IMR-90 (cell line): Measurements from ENCODE around the gene SLIT3. TPM values are rescaled to one million over a fixed set of nuclear protein-coding genes. Genes with fewer than 3 reads are reported as not detected.

ENCODE experiments used
- ATAC-seq: fragments of 200-7000 bp; cut with Tn5 transposase; 2 replicates; pipeline ENCODE4 v1.9.1; 2020; ENCODE audit warnings: low read depth, mild to moderate bottlenecking, moderate library complexity
- BruUV-seq: library from RNA; stranded (reverse); fragments of 400-500 nt; replicated peaks from 2 replicates; lab custom pipeline; 2021; lab: Mats Ljungman, UMichigan
- CTCF ChIA-PET: fragments of 300-600 bp; formaldehyde crosslinking; extraction: SDS; loops from one replicate; lab custom pipeline; 2021; ENCODE audit warnings: antibody characterized with exemption; lab: Yijun Ruan, JAX
- POLR2A ChIA-PET: fragments of 300-600 bp; sonication (Branson Sonifier 250); formaldehyde crosslinking; loops from one replicate; lab custom pipeline; 2022; ENCODE audit warnings: antibody characterized with exemption; ENCODE audit not compliant: unreplicated experiment; lab: Charles Lee
- DNase-seq: peaks from one replicate; pipeline ENCODE4 v3.0.0; 2013
- H2AFZ ChIP-seq: replicated peaks from 2 replicates; pipeline ENCODE3; 2013; ENCODE audit warnings: low read length, mild to moderate bottlenecking; ENCODE audit not compliant: poor library complexity
- H2AK5ac ChIP-seq: 2 replicates; pipeline ENCODE4 v1.6.1; 2013; ENCODE audit warnings: low read depth, low read length, inconsistent platforms
- H2AK9ac ChIP-seq: replicated peaks from 2 replicates; pipeline ENCODE3; 2013; ENCODE audit warnings: mild to moderate bottlenecking, low read depth, low read length, moderate library complexity; ENCODE audit not compliant: poor library complexity
- H2BK120ac ChIP-seq: 2 replicates; pipeline ENCODE4 v1.6.1; 2013; ENCODE audit warnings: low read depth, low read length, inconsistent platforms
- H2BK15ac ChIP-seq: 3 replicates; pipeline ENCODE4 v1.6.1; 2013; ENCODE audit warnings: low read depth, low read length, inconsistent platforms
- H2BK20ac ChIP-seq: 2 replicates; pipeline ENCODE4 v1.6.1; 2013; ENCODE audit warnings: low read depth, mild to moderate bottlenecking, inconsistent platforms, low read length, moderate library complexity
- H2BK5ac ChIP-seq: 2 replicates; pipeline ENCODE4 v1.6.1; 2013; ENCODE audit warnings: mild to moderate bottlenecking, low read depth, low read length, inconsistent platforms; ENCODE audit not compliant: poor library complexity, severe bottlenecking
- H3K14ac ChIP-seq: replicated peaks from 2 replicates; pipeline ENCODE4 v1.6.1; 2013; ENCODE audit warnings: low read depth, low read length, inconsistent platforms
- H3K18ac ChIP-seq: 2 replicates; pipeline ENCODE4 v1.6.1; 2013; ENCODE audit warnings: low read depth, low read length, control low read depth
- H3K23ac ChIP-seq: 2 replicates; pipeline ENCODE4 v1.6.1; 2013; ENCODE audit warnings: low read depth, low read length, inconsistent platforms
- H3K27ac ChIP-seq: 2 replicates; pipeline ENCODE4 v1.5.1; 2013; ENCODE audit warnings: mild to moderate bottlenecking, control low read depth, low read length; ENCODE audit not compliant: insufficient read depth
- H3K27me3 ChIP-seq: 2 replicates; pipeline ENCODE4 v1.6.1; 2013; ENCODE audit warnings: low read length; ENCODE audit not compliant: control insufficient read depth, insufficient read depth
- H3K36me3 ChIP-seq: 2 replicates; pipeline ENCODE4 v1.6.1; 2013; ENCODE audit warnings: low read length, mixed read lengths; ENCODE audit not compliant: control insufficient read depth, insufficient read depth
- H3K4ac ChIP-seq: 2 replicates; pipeline ENCODE4 v1.6.1; 2013; ENCODE audit warnings: low read depth, low read length, inconsistent platforms
- H3K4me1 ChIP-seq: 2 replicates; pipeline ENCODE4 v1.6.1; 2013; ENCODE audit warnings: low read length, mixed read lengths; ENCODE audit not compliant: control insufficient read depth, insufficient read depth
- H3K4me2 ChIP-seq: 2 replicates; pipeline ENCODE4 v1.6.1; 2013; ENCODE audit warnings: low read depth, mild to moderate bottlenecking, control low read depth, low read length, moderate library complexity
- H3K4me3 ChIP-seq: 2 replicates; pipeline ENCODE4 v1.5.1; 2013; ENCODE audit warnings: low read depth, mild to moderate bottlenecking, control low read depth, low read length, moderate library complexity; ENCODE audit not compliant: insufficient read depth
- H3K56ac ChIP-seq: 2 replicates; pipeline ENCODE4 v1.6.1; 2013; ENCODE audit warnings: low read length, inconsistent platforms; ENCODE audit not compliant: insufficient read depth; ENCODE audit errors: extremely low read depth
- H3K79me1 ChIP-seq, 2 experiments: 2 replicates each; pipeline ENCODE4 v1.6.1; 2013; ENCODE audit warnings: low read length in 2 of 2, inconsistent platforms in 1 of 2, low read depth in 1 of 2
- H3K9ac ChIP-seq: 2 replicates; pipeline ENCODE4 v1.6.1; 2013; ENCODE audit warnings: low read depth, low read length, control low read depth
- H3K9me1 ChIP-seq: 2 replicates; pipeline ENCODE4 v1.6.1; 2013; ENCODE audit warnings: low read length, inconsistent platforms; ENCODE audit not compliant: insufficient read depth
- H3K9me3 ChIP-seq: 2 replicates; pipeline ENCODE4 v1.6.1; 2013; ENCODE audit warnings: low read length; ENCODE audit not compliant: control insufficient read depth, insufficient read depth
- H4K20me1 ChIP-seq: 2 replicates; pipeline ENCODE4 v1.6.1; 2013; ENCODE audit warnings: low read length, inconsistent platforms; ENCODE audit not compliant: insufficient read depth
- H4K5ac ChIP-seq: 2 replicates; pipeline ENCODE4 v1.6.1; 2013; ENCODE audit warnings: mild to moderate bottlenecking, low read depth, low read length, control low read depth
- H4K8ac ChIP-seq, 2 experiments: 2 replicates each; pipeline ENCODE4 v1.6.1; 2013; ENCODE audit warnings: low read depth in 2 of 2, low read length in 2 of 2, control low read depth in 1 of 2, inconsistent platforms in 1 of 2
- H4K91ac ChIP-seq: 2 replicates; pipeline ENCODE4 v1.6.1; 2013; ENCODE audit warnings: low read depth, low read length, inconsistent platforms; ENCODE audit not compliant: insufficient read depth
- BHLHE40 ChIP-seq: fragments of 150-350 bp; IDR thresholded peaks from 2 replicates; pipeline ENCODE4 v1.6.1; 2016; ENCODE audit warnings: mild to moderate bottlenecking, low read depth, low read length
- CEBPB ChIP-seq: IDR thresholded peaks from 2 replicates; pipeline ENCODE4 v1.6.1; 2012; ENCODE audit warnings: low read depth, low read length, improper control_type of control experiment
- CHD1 ChIP-seq: IDR thresholded peaks from 2 replicates; pipeline ENCODE4 v1.6.1; 2012; ENCODE audit warnings: low read depth, low read length, improper control_type of control experiment
- FOS ChIP-seq: fragments of 150-350 bp; IDR thresholded peaks from 2 replicates; pipeline ENCODE4 v1.6.1; 2016; ENCODE audit warnings: low read depth, low read length
- MAZ ChIP-seq: IDR thresholded peaks from 2 replicates; pipeline ENCODE4 v1.6.1; 2012; ENCODE audit warnings: low read depth, mild to moderate bottlenecking, low read length, improper control_type of control experiment, moderate library complexity, borderline replicate concordance
- MXI1 ChIP-seq: IDR thresholded peaks from 2 replicates; pipeline ENCODE4 v1.6.1; 2012; ENCODE audit warnings: low read depth, mild to moderate bottlenecking, low read length, moderate library complexity, borderline replicate concordance
- POLR2A ChIP-seq: IDR thresholded peaks from 2 replicates; pipeline ENCODE4 v1.6.1; 2012; ENCODE audit warnings: mild to moderate bottlenecking, low read depth, low read length
- RAD21 ChIP-seq: IDR thresholded peaks from 2 replicates; pipeline ENCODE4 v1.6.1; 2012; ENCODE audit warnings: low read length, improper control_type of control experiment
- RFX5 ChIP-seq: IDR thresholded peaks from 2 replicates; pipeline ENCODE4 v1.8.0; 2012; ENCODE audit warnings: low read depth, mild to moderate bottlenecking, low read length, moderate library complexity
- SMC3 ChIP-seq: fragments of 150-350 bp; IDR thresholded peaks from 2 replicates; pipeline ENCODE4 v1.6.1; 2016; ENCODE audit warnings: low read depth, mild to moderate bottlenecking, antibody characterized with exemption, low read length, moderate library complexity
- USF2 ChIP-seq: fragments of 150-350 bp; IDR thresholded peaks from 2 replicates; pipeline ENCODE4 v1.6.1; 2017; ENCODE audit warnings: mild to moderate bottlenecking, antibody characterized with exemption, low read length, low read depth
- WGBS, 2 experiments: methylation state at CpG; one replicate each; pipeline versions ENCODE4 v1.1.5 to v1.1.7; 2013; ENCODE audit warnings: missing lambda C conversion rate in 2 of 2; ENCODE audit not compliant: insufficient read length in 1 of 2; ENCODE audit errors: extremely low coverage in 2 of 2; 5-methylcytosine and 5-hydroxymethylcytosine counted together
- dilution Hi-C: fragments of 300-500 bp; cut with HindIII; formaldehyde crosslinking; loops from one replicate; pipeline ENCODE4 v1.14.3; 2018; ENCODE audit warnings: low sequenced_read_pairs; ENCODE audit not compliant: unreplicated experiment
- in situ Hi-C: fragments of 300-500 bp; cut with MboI; formaldehyde crosslinking; loops from 3 replicates; pipeline ENCODE4 v1.14.3; 2019; ENCODE audit warnings: low sequenced_read_pairs, inconsistent platforms, mixed read lengths
- intact Hi-C: fragments of 100-400 bp; cut with micrococcal nuclease; formaldehyde crosslinking; loops from 2 replicates; pipeline ENCODE4 v1.10.0; 2022
- polyA plus RNA-seq, 3 experiments: library from polyadenylated mRNA; depleted of rRNA; stranded (reverse); fragments of >200 nt; gene quantifications; 2 replicates each; pipeline ENCODE4 v1.2.3, GENCODE V29; 2012; ENCODE audit warnings: low replicate concordance in 1 of 3
- total RNA-seq: library from RNA; depleted of rRNA; stranded (reverse); fragments of >200 nt; gene quantifications from 2 replicates; pipeline ENCODE4 v1.2.3, GENCODE V29; 2012

The SLIT3 gene
- total and polyA plus RNA-seq, 2 of the 4 experiments (the other 2 are of a cell fraction): 0.18 to 0.50 TPM

DNA sequence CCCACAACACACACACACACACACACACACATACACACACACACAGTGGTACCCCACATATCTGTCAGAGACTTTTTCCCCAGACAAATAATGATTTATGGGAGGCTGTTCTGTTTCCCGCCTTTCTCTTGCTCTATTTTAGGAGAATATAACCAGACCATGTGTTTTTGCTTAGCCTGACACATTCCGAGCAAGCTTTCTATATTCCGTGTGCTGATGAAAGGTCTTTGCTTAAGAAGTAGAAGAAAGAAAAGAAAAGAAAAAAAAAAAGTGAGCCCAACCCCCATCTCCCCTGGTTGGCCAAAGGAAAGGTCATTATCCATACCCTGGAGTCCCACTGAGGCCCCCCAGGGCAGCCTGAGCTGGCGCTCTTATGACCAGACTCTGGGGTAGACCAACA is 338.6 kb downstream of the SLIT3 start:
- in situ Hi-C loops (no loop called here), intact Hi-C loops (no loop called here), dilution Hi-C loops (no loop called here)
- no peaks in the 10 kb centered on the region; the same call in 1 of the 2 replicates for H3K4me1 ChIP-seq
- no peak overlapping the region for H2AFZ ChIP-seq
- H2BK20ac ChIP-seq: no peak overlapping the region
- no peaks in the 10 kb centered on the region for H3K79me1 ChIP-seq
- H3K9ac ChIP-seq: no peak overlapping the region
- no peak overlapping the region for H2AK9ac ChIP-seq
- no peak overlapping the region for H2BK5ac ChIP-seq
- no peaks in the 10 kb centered on the region for H3K27me3 ChIP-seq
- no peak overlapping the region for H3K4ac ChIP-seq
- H3K23ac ChIP-seq: no peak overlapping the region
- DNase-seq (no peak), ATAC-seq (no peak)
- TF ChIP-seq CHD1 (no peak), MXI1 (no peak), POLR2A (no peak), FOS (no peak), MAZ (no peak), RFX5 (no peak), BHLHE40 (no peak), CEBPB (no peak), USF2 (no peak), RAD21 (no peak), SMC3 (no peak)
- H3K9me1 ChIP-seq: no peaks in the 10 kb centered on the region
- no peak overlapping the region for H3K14ac ChIP-seq
- no CpG with 5 or more reads among the region's 4 CpGs for WGBS, 2 experiments
- POLR2A ChIA-PET: no interaction called here
- no peak overlapping the region for H3K27ac ChIP-seq
- H2BK120ac ChIP-seq: no peak overlapping the region
- H3K18ac ChIP-seq: no peak overlapping the region
- H3K36me3 ChIP-seq: no peaks in the 10 kb centered on the region
- H3K4me3 ChIP-seq: no peak overlapping the region
- no TSS peak for BruUV-seq
- H2AK5ac ChIP-seq: no peak overlapping the region
- H2BK15ac ChIP-seq: no peak overlapping the region
- no peak overlapping the region for H3K4me2 ChIP-seq
- no peak overlapping the region for H4K8ac ChIP-seq
- no peaks in the 10 kb centered on the region for H3K9me3 ChIP-seq
- CTCF ChIA-PET: no interaction called here
- no peak overlapping the region for H4K91ac ChIP-seq
- no peak overlapping the region for H3K56ac ChIP-seq
- no peak overlapping the region for H4K5ac ChIP-seq
- H4K20me1 ChIP-seq: no peaks in the 10 kb centered on the region
